A673 (cell line): ENCODE results near the gene CHGA. TPM values are rescaled to one million over a fixed set of nuclear protein-coding genes. Genes with fewer than 3 reads are reported as not detected.

ENCODE experiments used
- BruUV-seq: library from RNA; stranded (reverse); fragments of 400-500 nt; replicated peaks from 2 replicates; lab custom pipeline; 2021; lab: Mats Ljungman, UMichigan
- CTCF ChIA-PET: fragments of 300-600 bp; sonication (Branson Sonifier 250); formaldehyde crosslinking; loops from one replicate; lab custom pipeline; 2022; ENCODE audit warnings: antibody characterized with exemption; lab: Charles Lee
- POLR2A ChIA-PET: fragments of 300-600 bp; sonication (Branson Sonifier 250); formaldehyde crosslinking; loops from one replicate; lab custom pipeline; 2022; ENCODE audit warnings: antibody characterized with exemption; ENCODE audit not compliant: low non-redundant PET; lab: Charles Lee
- DNase-seq: peaks from one replicate; pipeline ENCODE4 v3.0.0-alpha.2; 2015; ENCODE audit warnings: low spot score
- H3K27ac ChIP-seq: fragments of 200-600 bp; sonication (generic); 2 replicates; pipeline ENCODE4 v1.5.1; 2016; ENCODE audit warnings: mixed run types, low read depth, mild to moderate bottlenecking, mixed read lengths, antibody characterized with exemption, low read length; ENCODE audit not compliant: poor library complexity, severe bottlenecking
- H3K27me3 ChIP-seq: fragments of 200-600 bp; sonication (generic); replicated peaks from 2 replicates; pipeline ENCODE4 v1.6.1; 2017; ENCODE audit warnings: mixed run types, low read depth, mild to moderate bottlenecking, mixed read lengths, antibody characterized with exemption, low read length; ENCODE audit not compliant: insufficient read depth, poor library complexity
- H3K36me3 ChIP-seq: fragments of 200-600 bp; sonication (generic); 2 replicates; pipeline ENCODE4 v1.6.1; 2016; ENCODE audit warnings: mixed run types, mild to moderate bottlenecking, mixed read lengths, antibody characterized with exemption, low read length; ENCODE audit not compliant: insufficient read depth, poor library complexity, severe bottlenecking
- H3K4me1 ChIP-seq: fragments of 200-600 bp; sonication (generic); 2 replicates; pipeline ENCODE4 v1.6.1; 2017; ENCODE audit warnings: mixed run types, mild to moderate bottlenecking, mixed read lengths, antibody characterized with exemption, low read length; ENCODE audit not compliant: insufficient read depth, poor library complexity, severe bottlenecking
- H3K4me3 ChIP-seq: fragments of 200-600 bp; sonication (generic); 2 replicates; pipeline ENCODE4 v1.5.1; 2016; ENCODE audit warnings: low read depth, mixed run types, mild to moderate bottlenecking, mixed read lengths, low read length; ENCODE audit not compliant: poor library complexity, severe bottlenecking
- H3K9me3 ChIP-seq: fragments of 200-600 bp; sonication (generic); 2 replicates; pipeline ENCODE4 v1.6.1; 2016; ENCODE audit warnings: mixed run types, low read depth, mild to moderate bottlenecking, mixed read lengths, antibody characterized with exemption, low read length; ENCODE audit not compliant: poor library complexity, severe bottlenecking
- EZH2 ChIP-seq: fragments of 200-600 bp; sonication (generic); IDR thresholded peaks from 2 replicates; pipeline ENCODE4 v1.6.1; 2017; ENCODE audit warnings: borderline replicate concordance, low read depth, mild to moderate bottlenecking, mixed read lengths, antibody characterized with exemption, low read length; ENCODE audit not compliant: poor library complexity, severe bottlenecking
- intact Hi-C: fragments of 100-400 bp; cut with micrococcal nuclease; formaldehyde crosslinking; loops from one replicate; pipeline ENCODE4 v1.10.0; 2022; ENCODE audit not compliant: unreplicated experiment
- total RNA-seq: library from RNA; stranded (reverse); gene quantifications from 2 replicates; pipeline ENCODE4 v1.2.3, GENCODE V29; 2021
- TF ChIP-seq, protein P1 (sequence below): fragments of 300-800, 200-600 bp; sonication (generic); conservative IDR thresholded peaks from 2 replicates; pipeline ENCODE4 v1.5.1; 2017; ENCODE audit warnings: low read depth, mild to moderate bottlenecking, antibody characterized with exemption, low read length, moderate library complexity, mixed read lengths

Gene CHGA
- total RNA-seq, 1 experiment from 2014 or later: 14.8 TPM

GRCh38 chr14:92974541-92975345, 51.8 kb downstream of the CHGA start:
- BruUV-seq: no TSS peak
- DNase-seq: no peak
- ChIA-PET CTCF (interaction anchor here (0.7 kb wide), 1 partner anchor 244 kb away, joined by 3 read pairs; no protein-coding TSS in a partner anchor), POLR2A (no interaction called here)
- Histone ChIP-seq H3K27me3 (no peaks in the 10 kb centered on the region), H3K9me3 (peaks cover 5% of the 10 kb centered on the region), H3K27ac (no peak overlapping the region), H3K4me1 (no peaks in the 10 kb centered on the region), H3K36me3 (no peaks in the 10 kb centered on the region), H3K4me3 (no peak overlapping the region)
- TF ChIP-seq, protein P1, sequence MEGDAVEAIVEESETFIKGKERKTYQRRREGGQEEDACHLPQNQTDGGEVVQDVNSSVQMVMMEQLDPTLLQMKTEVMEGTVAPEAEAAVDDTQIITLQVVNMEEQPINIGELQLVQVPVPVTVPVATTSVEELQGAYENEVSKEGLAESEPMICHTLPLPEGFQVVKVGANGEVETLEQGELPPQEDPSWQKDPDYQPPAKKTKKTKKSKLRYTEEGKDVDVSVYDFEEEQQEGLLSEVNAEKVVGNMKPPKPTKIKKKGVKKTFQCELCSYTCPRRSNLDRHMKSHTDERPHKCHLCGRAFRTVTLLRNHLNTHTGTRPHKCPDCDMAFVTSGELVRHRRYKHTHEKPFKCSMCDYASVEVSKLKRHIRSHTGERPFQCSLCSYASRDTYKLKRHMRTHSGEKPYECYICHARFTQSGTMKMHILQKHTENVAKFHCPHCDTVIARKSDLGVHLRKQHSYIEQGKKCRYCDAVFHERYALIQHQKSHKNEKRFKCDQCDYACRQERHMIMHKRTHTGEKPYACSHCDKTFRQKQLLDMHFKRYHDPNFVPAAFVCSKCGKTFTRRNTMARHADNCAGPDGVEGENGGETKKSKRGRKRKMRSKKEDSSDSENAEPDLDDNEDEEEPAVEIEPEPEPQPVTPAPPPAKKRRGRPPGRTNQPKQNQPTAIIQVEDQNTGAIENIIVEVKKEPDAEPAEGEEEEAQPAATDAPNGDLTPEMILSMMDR: no peak
- no peak for TF ChIP-seq EZH2
- intact Hi-C loops: no loop called here

DNA sequence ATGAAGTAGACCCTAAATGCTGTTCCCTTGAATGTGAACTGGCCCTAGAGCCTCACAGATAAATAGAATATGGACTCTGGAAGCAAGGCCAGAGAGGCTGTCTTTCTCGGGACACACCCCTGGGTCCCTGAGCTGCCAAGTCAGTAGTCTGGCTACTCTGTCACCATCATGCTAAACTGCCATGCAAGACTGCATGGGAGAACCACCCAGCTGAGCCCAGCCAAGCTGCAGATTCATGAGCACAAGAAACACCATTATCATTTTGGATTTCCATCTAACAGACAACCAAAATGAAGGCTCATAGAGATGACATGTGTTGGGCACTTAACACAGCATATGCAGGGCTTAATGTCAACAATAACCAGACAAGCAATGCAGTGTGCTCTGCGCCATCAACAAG, 53.3 kb downstream of the CHGA start:
- intact Hi-C loops: no loop called here
- BruUV-seq: no TSS peak
- ChIA-PET CTCF (no interaction called here), POLR2A (no interaction called here)
- Histone ChIP-seq H3K4me1 (no peaks in the 10 kb centered on the region), H3K4me3 (no peak overlapping the region), H3K27me3 (no peaks in the 10 kb centered on the region), H3K9me3 (peaks cover 5% of the 10 kb centered on the region), H3K27ac (no peak overlapping the region), H3K36me3 (no peaks in the 10 kb centered on the region)
- DNase-seq: no peak
- TF ChIP-seq, protein P1: no peak
- TF ChIP-seq EZH2: no peak

GRCh38 chr14:92978229-92979021, 55.5 kb downstream of the CHGA start:
- Histone ChIP-seq H3K4me1 (no peaks in the 10 kb centered on the region), H3K27ac (no peak overlapping the region), H3K36me3 (no peaks in the 10 kb centered on the region), H3K4me3 (no peak overlapping the region), H3K9me3 (peaks cover 5% of the 10 kb centered on the region), H3K27me3 (no peaks in the 10 kb centered on the region)
- CTCF ChIA-PET: no interaction called here
- intact Hi-C loops: no loop called here
- no peak for DNase-seq
- BruUV-seq: no TSS peak
- POLR2A ChIA-PET: no interaction called here
- TF ChIP-seq EZH2: no peak
- TF ChIP-seq, protein P1: no peak
